ENCODE measurements around the gene RASSF7. TPM values are rescaled to one million over a fixed set of nuclear protein-coding genes. Genes with fewer than 3 reads are reported as not detected.
A peak's percentile ranks its signal among the peaks of the same experiment; 100 is the strongest.

The RASSF7 gene
- total RNA-seq, 1 donor from 2014 or later, result 32.3 TPM

GRCh38 chr11:598005-598680, 37.4 kb downstream of the RASSF7 start:
- Histone ChIP-seq H2AFZ (ENCODE audit: low read depth, low read length) (no peak overlapping the region), H3K9me3 (ENCODE audit: insufficient read depth, low read depth, low read length) (no peaks in the 10 kb centered on the region), H4K20me1 (ENCODE audit: insufficient read depth, low read length) (peaks cover 63% of the 10 kb centered on the region), H3K27ac (ENCODE audit: low read depth, low read length) (no peak overlapping the region), H3K9ac (ENCODE audit: low read length) (no peak overlapping the region), H3K4me1 (ENCODE audit: insufficient read depth, low read length) (no peaks in the 10 kb centered on the region), H3K36me3 (ENCODE audit: insufficient read depth, low read length) (peaks cover 29% of the 10 kb centered on the region), H3K4me3 (ENCODE audit: insufficient read depth, low read depth, low read length) (no peak overlapping the region), H3K27me3 (ENCODE audit: insufficient read depth, low read length) (no peaks in the 10 kb centered on the region), H3K4me2 (ENCODE audit: low read length) (no peak overlapping the region), H3K79me2 (ENCODE audit: insufficient read depth, low read length) (peaks cover 37% of the 10 kb centered on the region)
- Mint-ChIP-seq H3K27me3 (ENCODE audit: low read depth, unreplicated experiment) (no peaks in the 10 kb centered on the region), H3K4me3 (ENCODE audit: unreplicated experiment) (no peak overlapping the region), H3K27ac (ENCODE audit: unreplicated experiment) (peak overlapping the region; percentile 6), H3K4me1 (ENCODE audit: low read depth, unreplicated experiment) (no peaks in the 10 kb centered on the region), H3K36me3 (ENCODE audit: low read depth, unreplicated experiment) (peaks cover 20% of the 10 kb centered on the region), H3K9me3 (ENCODE audit: unreplicated experiment) (no peaks in the 10 kb centered on the region)
- FAIRE-seq (no peak), DNase-seq (ENCODE audit: low read depth) (no peak)
- TF ChIP-seq EZH2 (IDR thresholded peaks at IDR 0.05; ENCODE audit: insufficient read depth, low read length) (no peak), CTCF (IDR thresholded peaks at IDR 0.05; ENCODE audit: insufficient read depth, low read depth, low read length) (no peak)

- H3K4me1 Mint-ChIP-seq (ENCODE audit: low read depth, unreplicated experiment), result no peaks in the 10 kb centered on the region
- H3K4me3 Mint-ChIP-seq (ENCODE audit: unreplicated experiment), result no peak overlapping the region
- no peak overlapping the region for H3K4me2 ChIP-seq (ENCODE audit: low read length)
- H3K9ac ChIP-seq (ENCODE audit: low read length), result no peak overlapping the region
- FAIRE-seq (no peak), DNase-seq (ENCODE audit: low read depth) (no peak)
- TF ChIP-seq CTCF (IDR thresholded peaks at IDR 0.05; ENCODE audit: insufficient read depth, low read depth, low read length), result no peak
- TF ChIP-seq EZH2 (IDR thresholded peaks at IDR 0.05; ENCODE audit: insufficient read depth, low read length), result no peak
- no peaks in the 10 kb centered on the region for H3K9me3 Mint-ChIP-seq (ENCODE audit: unreplicated experiment)
- peaks cover 20% of the 10 kb centered on the region for H3K79me2 ChIP-seq (ENCODE audit: insufficient read depth, low read length)
- H3K36me3 ChIP-seq (ENCODE audit: insufficient read depth, low read length), result peaks cover 43% of the 10 kb centered on the region
- H3K9me3 ChIP-seq (ENCODE audit: insufficient read depth, low read depth, low read length), result no peaks in the 10 kb centered on the region
- H3K27me3 ChIP-seq (ENCODE audit: insufficient read depth, low read length), result no peaks in the 10 kb centered on the region
- peaks cover 4% of the 10 kb centered on the region for H3K4me1 ChIP-seq (ENCODE audit: insufficient read depth, low read length)
- H2AFZ ChIP-seq (ENCODE audit: low read depth, low read length), result no peak overlapping the region
- no peak overlapping the region for H3K4me3 ChIP-seq (ENCODE audit: insufficient read depth, low read depth, low read length)
- no peaks in the 10 kb centered on the region for H3K27me3 Mint-ChIP-seq (ENCODE audit: low read depth, unreplicated experiment)
- peaks cover 12% of the 10 kb centered on the region for H3K36me3 Mint-ChIP-seq (ENCODE audit: low read depth, unreplicated experiment)
- H3K27ac Mint-ChIP-seq (ENCODE audit: unreplicated experiment), result no peak overlapping the region
- peaks cover 58% of the 10 kb centered on the region for H4K20me1 ChIP-seq (ENCODE audit: insufficient read depth, low read length)
- no peak overlapping the region for H3K27ac ChIP-seq (ENCODE audit: low read depth, low read length)
These were observed 40.9 kb downstream of the RASSF7 start for GRCh38 chr11:601573-602245.

- peaks cover 45% of the 10 kb centered on the region for H3K36me3 ChIP-seq (ENCODE audit: insufficient read depth, low read length)
These were observed 42.4 kb downstream of the RASSF7 start for GRCh38 chr11:603154-603553.

More at GRCh38 chr11:603154-603553, 42.4 kb downstream of the RASSF7 start:
- Histone ChIP-seq H3K4me2 (ENCODE audit: low read length) (no peak overlapping the region), H3K27me3 (ENCODE audit: insufficient read depth, low read length) (no peaks in the 10 kb centered on the region), H2AFZ (ENCODE audit: low read depth, low read length) (no peak overlapping the region), H3K27ac (ENCODE audit: low read depth, low read length) (no peak overlapping the region), H3K9me3 (ENCODE audit: insufficient read depth, low read depth, low read length) (no peaks in the 10 kb centered on the region), H4K20me1 (ENCODE audit: insufficient read depth, low read length) (peaks cover 56% of the 10 kb centered on the region), H3K79me2 (ENCODE audit: insufficient read depth, low read length) (peaks cover 22% of the 10 kb centered on the region), H3K9ac (ENCODE audit: low read length) (no peak overlapping the region), H3K4me1 (ENCODE audit: insufficient read depth, low read length) (peaks cover 4% of the 10 kb centered on the region), H3K4me3 (ENCODE audit: insufficient read depth, low read depth, low read length) (no peak overlapping the region)
- no peaks in the 10 kb centered on the region for H3K27me3 Mint-ChIP-seq (ENCODE audit: low read depth, unreplicated experiment)
- H3K4me3 Mint-ChIP-seq (ENCODE audit: unreplicated experiment), result no peak overlapping the region
- FAIRE-seq (no peak), DNase-seq (ENCODE audit: low read depth) (no peak)
- peaks cover 10% of the 10 kb centered on the region for H3K36me3 Mint-ChIP-seq (ENCODE audit: low read depth, unreplicated experiment)
- no peaks in the 10 kb centered on the region for H3K9me3 Mint-ChIP-seq (ENCODE audit: unreplicated experiment)
- H3K4me1 Mint-ChIP-seq (ENCODE audit: low read depth, unreplicated experiment), result no peaks in the 10 kb centered on the region
- no peak overlapping the region for H3K27ac Mint-ChIP-seq (ENCODE audit: unreplicated experiment)
- TF ChIP-seq CTCF (IDR thresholded peaks at IDR 0.05; ENCODE audit: insufficient read depth, low read depth, low read length), result no peak
